ENCODE data around the gene ZC3H8.

Gene ZC3H8

DNA sequence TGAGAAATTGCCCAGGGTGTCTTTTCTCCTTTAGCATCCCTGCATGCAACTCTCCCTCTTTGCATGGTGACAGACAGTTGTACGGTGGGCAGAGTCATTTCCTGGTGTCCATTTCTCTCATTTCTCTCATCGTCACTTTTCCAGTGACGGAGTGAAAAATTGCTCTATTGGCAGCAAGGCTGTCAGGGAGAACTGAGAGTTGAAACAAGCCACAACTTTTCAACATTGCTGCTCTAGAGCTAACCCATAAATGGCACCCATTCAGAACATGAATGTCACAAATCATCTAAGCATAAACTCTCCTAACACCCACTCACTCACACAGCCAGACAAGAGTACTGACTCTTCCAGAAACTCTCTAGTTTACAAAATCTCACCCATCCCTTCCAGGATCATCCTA, 55.7 kb downstream of the ZC3H8 start:
- TF ChIP-seq CTCF (IDR thresholded peaks at IDR 0.05; ENCODE audit: control insufficient read depth, insufficient read depth, low read depth, low read length, missing control alignments): no peak
- no peak overlapping the region for H3K4me3 ChIP-seq (ENCODE audit: control insufficient read depth, low read depth, low read length)
- DNase-seq (ENCODE audit: low read depth): no peak

DNA sequence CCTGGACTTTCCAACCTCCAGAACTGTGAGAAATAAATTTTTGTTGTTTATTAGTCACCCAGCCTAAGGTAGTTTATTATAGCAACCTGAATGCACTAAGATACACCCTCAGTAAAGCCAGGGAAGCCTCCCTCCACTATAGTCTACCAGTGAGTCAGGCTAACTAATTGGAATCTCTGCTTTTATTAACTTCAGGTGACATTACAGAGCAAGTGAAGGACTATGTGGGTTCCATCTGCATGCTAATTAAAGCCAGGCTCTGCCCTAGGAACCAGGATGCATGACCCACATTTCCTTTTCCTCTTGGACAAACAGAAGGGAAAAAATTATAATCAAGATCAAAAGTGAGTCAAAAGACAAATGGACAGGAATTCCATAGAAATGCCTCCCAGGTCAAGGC, 56.1 kb downstream of the ZC3H8 start:
- H3K4me3 ChIP-seq (ENCODE audit: control insufficient read depth, low read depth, low read length): no peak overlapping the region
- no peak for TF ChIP-seq CTCF (IDR thresholded peaks at IDR 0.05; ENCODE audit: control insufficient read depth, insufficient read depth, low read depth, low read length, missing control alignments)
- DNase-seq (ENCODE audit: low read depth): peak; percentile 17

- no peak overlapping the region for H3K4me3 ChIP-seq (ENCODE audit: control insufficient read depth, low read depth, low read length)
- DNase-seq (ENCODE audit: low read depth): no peak
- TF ChIP-seq CTCF (IDR thresholded peaks at IDR 0.05; ENCODE audit: control insufficient read depth, insufficient read depth, low read depth, low read length, missing control alignments): no peak
These were observed 57.0 kb downstream of the ZC3H8 start for GRCh38 chr2:112197868-112198267.

- no peak for DNase-seq (ENCODE audit: low read depth)
- TF ChIP-seq CTCF (IDR thresholded peaks at IDR 0.05; ENCODE audit: control insufficient read depth, insufficient read depth, low read depth, low read length, missing control alignments): no peak
- H3K4me3 ChIP-seq (ENCODE audit: control insufficient read depth, low read depth, low read length): no peak overlapping the region
These were observed 58.9 kb downstream of the ZC3H8 start for GRCh38 chr2:112195950-112196349.

DNA sequence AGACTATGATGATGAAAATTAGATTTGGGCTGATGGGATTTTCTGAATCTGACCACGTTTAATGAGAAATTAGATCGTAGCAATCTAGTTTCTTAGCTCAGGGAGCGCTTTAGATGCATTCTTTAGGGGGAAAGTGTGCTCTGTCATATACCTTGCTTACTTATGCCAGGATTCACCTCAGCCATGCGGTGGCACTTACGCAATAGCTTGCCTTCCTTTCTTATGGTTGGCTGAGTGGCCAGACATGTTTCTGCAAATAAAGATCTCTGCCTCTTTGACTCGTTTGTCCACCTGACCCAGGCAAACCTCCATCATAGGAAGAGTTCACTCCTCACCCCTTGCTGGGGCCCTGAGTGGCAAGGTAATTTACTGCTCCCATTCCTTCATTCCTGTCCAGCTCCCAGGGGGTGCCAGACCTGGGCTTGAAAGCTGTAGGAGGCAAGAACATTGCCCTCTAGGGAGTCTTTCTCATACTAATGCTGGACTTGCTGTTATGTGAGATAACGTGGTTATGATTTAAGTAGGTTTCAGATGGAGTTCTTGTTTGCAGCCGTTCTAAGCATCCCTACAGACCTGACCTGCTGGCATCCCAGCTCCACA, 59.6 kb downstream of the ZC3H8 start:
- no peak overlapping the region for H3K4me3 ChIP-seq (ENCODE audit: control insufficient read depth, low read depth, low read length)
- TF ChIP-seq CTCF (IDR thresholded peaks at IDR 0.05; ENCODE audit: control insufficient read depth, insufficient read depth, low read depth, low read length, missing control alignments): no peak
- no peak for DNase-seq (ENCODE audit: low read depth)

DNA sequence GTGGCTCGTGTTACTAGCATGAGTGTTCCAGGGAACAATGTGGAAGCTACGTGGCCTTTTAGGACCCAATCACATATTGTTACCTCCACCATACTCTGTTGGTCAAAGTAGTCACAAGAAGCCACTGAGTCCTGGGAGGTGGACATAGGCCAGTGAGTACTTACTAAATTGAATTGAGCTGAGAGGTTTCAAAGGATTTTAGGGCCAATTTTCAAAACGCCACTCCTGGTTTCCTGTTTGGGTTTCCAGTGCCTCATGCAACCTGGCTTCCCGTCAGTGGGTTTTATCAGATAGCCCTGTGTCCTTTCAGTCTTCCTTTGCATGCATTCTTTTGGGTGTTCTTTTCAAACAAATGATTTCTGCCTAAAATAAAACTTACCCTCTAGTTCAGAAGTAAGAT, 60.4 kb downstream of the ZC3H8 start:
- no peak for DNase-seq (ENCODE audit: low read depth)
- no peak overlapping the region for H3K4me3 ChIP-seq (ENCODE audit: control insufficient read depth, low read depth, low read length)
- no peak for TF ChIP-seq CTCF (IDR thresholded peaks at IDR 0.05; ENCODE audit: control insufficient read depth, insufficient read depth, low read depth, low read length, missing control alignments)

DNA sequence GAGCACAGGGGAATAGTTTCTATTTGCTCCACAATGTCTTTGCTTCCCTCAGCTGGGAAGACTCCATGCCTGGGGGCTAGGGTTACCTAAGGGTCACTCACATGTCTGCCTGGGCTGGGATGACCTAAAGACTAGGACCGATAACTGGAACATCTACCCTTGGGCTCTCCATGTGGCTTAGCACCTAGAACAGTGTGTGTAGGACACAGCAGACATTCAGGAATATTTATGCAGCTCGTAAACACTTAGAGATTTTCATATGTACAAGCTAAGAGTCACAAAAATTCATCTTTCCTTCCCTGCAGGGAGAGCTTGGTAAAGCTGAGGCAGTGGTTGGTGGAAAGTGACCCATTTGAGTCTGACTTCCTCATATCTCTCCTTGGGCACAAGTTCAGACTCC, 60.8 kb downstream of the ZC3H8 start:
- TF ChIP-seq CTCF (IDR thresholded peaks at IDR 0.05; ENCODE audit: control insufficient read depth, insufficient read depth, low read depth, low read length, missing control alignments): no peak
- no peak overlapping the region for H3K4me3 ChIP-seq (ENCODE audit: control insufficient read depth, low read depth, low read length)
- no peak for DNase-seq (ENCODE audit: low read depth)

All from AG09309 (cell line).